NB4 (cell line): ENCODE measurements around the gene UBA6.

Source experiments
- DNase-seq: peaks from one replicate; pipeline ENCODE4 v3.0.0; 2010; ENCODE audit warnings: low read depth
- H3K4me3 ChIP-seq: one replicate; pipeline ENCODE4 v1.5.1; 2011; ENCODE audit warnings: mild to moderate bottlenecking, low read depth, low read length, moderate library complexity
- CTCF ChIP-seq: IDR thresholded peaks from one replicate; pipeline ENCODE4 v1.5.1; 2012; ENCODE audit warnings: low read depth, low read length
- MAX ChIP-seq: IDR thresholded peaks from 2 replicates; pipeline ENCODE4 v1.6.1; 2011; ENCODE audit warnings: low read depth, low read length
- MYC ChIP-seq: IDR thresholded peaks from 2 replicates; pipeline ENCODE4 v1.6.1; 2011; ENCODE audit warnings: low read depth, low read length
- POLR2A ChIP-seq: IDR thresholded peaks from 2 replicates; pipeline ENCODE4 v1.6.1; 2011; ENCODE audit warnings: mild to moderate bottlenecking; ENCODE audit not compliant: insufficient read length; ENCODE audit errors: extremely low read depth

Gene UBA6

GRCh38 chr4:67700738-67701516 lies at the start of gene UBA6:
UBA6 (minus strand) TSS chr4:67701155; CDS start chr4:67701119, 36 bp downstream.
- DNase-seq, result peak; percentile 96
- peak; percentile 98 for TF ChIP-seq MYC
- peak; percentile 81 for TF ChIP-seq POLR2A
- peak; percentile 8 for TF ChIP-seq CTCF
- TF ChIP-seq MAX, result peak; percentile 96
- peak within 1 kb of the TSS; percentile 98 for H3K4me3 ChIP-seq

GRCh38 chr4:67750691-67751090 lies 49.7 kb upstream of the UBA6 start:
- DNase-seq, result no peak
- TF ChIP-seq POLR2A (no peak), CTCF (no peak), MAX (no peak), MYC (no peak)
- H3K4me3 ChIP-seq, result no peak overlapping the region

GRCh38 chr4:67749286-67749685 lies 48.3 kb upstream of the UBA6 start:
- no peak for TF ChIP-seq MYC
- no peak for TF ChIP-seq MAX
- TF ChIP-seq POLR2A, result no peak
- no peak for TF ChIP-seq CTCF
- H3K4me3 ChIP-seq, result no peak overlapping the region
- no peak for DNase-seq

GRCh38 chr4:67746797-67747495 lies 46.0 kb upstream of the UBA6 start:
- TF ChIP-seq CTCF (peak; percentile 13), MYC (no peak), MAX (no peak), POLR2A (no peak)
- peak; percentile 48 for DNase-seq
- no peak overlapping the region for H3K4me3 ChIP-seq

GRCh38 chr4:67744561-67745283 lies 43.8 kb upstream of the UBA6 start:
- TF ChIP-seq MYC, result no peak
- TF ChIP-seq MAX, result no peak
- TF ChIP-seq CTCF, result no peak
- TF ChIP-seq POLR2A, result no peak
- no peak overlapping the region for H3K4me3 ChIP-seq
- DNase-seq, result no peak
